GM12892 (cell line): ENCODE data around the gene MAP2K1.

Source experiments
- DNase-seq: peaks from one replicate; pipeline ENCODE4 v3.0.0; 2011; ENCODE audit not compliant: insufficient read length
- FAIRE-seq: peaks from 2 replicates; lab custom pipeline; 2011; peaks lifted over from hg19 to GRCh38; lab: Jason Lieb, UNC
- POLR2A ChIP-seq: IDR thresholded peaks from 2 replicates; pipeline ENCODE4 v1.6.1; 2011; ENCODE audit warnings: low read depth, low read length, control low read depth
- POLR2AphosphoS5 ChIP-seq: IDR thresholded peaks from 2 replicates; pipeline ENCODE4 v1.6.1; 2011; ENCODE audit warnings: low read depth, low read length, control low read depth
- TAF1 ChIP-seq: IDR thresholded peaks from 2 replicates; pipeline ENCODE4 v1.6.1; 2011; ENCODE audit warnings: low read depth, mild to moderate bottlenecking, control low read depth, low read length, borderline replicate concordance

Gene MAP2K1

DNA sequence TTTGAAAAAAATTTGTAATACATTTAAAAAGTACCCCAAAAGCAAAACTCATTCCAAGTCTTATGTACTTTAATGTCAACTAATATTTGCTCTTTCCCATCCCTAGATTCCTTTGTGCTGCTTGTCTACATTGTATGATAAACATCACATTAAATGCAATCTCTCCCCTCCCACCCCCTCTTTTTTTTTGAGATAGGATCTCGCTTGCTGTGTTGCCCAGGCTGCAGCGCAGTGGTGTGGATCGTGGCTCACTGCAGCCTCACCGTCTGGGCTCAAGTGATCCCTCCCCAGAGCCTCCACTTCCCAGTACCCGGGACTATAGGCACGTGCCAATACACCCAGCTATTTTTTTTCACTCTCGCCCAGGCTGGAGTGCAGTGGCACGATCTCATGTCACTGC is 12.6 kb downstream of the MAP2K1 start:
- no peak for DNase-seq
- TF ChIP-seq TAF1 (no peak), POLR2AphosphoS5 (no peak), POLR2A (no peak)
- FAIRE-seq = no peak

GRCh38 chr15:66400351-66400774 is 13.7 kb downstream of the MAP2K1 start:
- no peak for DNase-seq
- FAIRE-seq = no peak
- TF ChIP-seq POLR2A (no peak), POLR2AphosphoS5 (no peak), TAF1 (no peak)

- peak; percentile 63 for FAIRE-seq
- DNase-seq = no peak
- TF ChIP-seq POLR2A (no peak), POLR2AphosphoS5 (no peak), TAF1 (no peak)
These were observed 14.7 kb downstream of the MAP2K1 start for GRCh38 chr15:66401130-66402021.

DNA sequence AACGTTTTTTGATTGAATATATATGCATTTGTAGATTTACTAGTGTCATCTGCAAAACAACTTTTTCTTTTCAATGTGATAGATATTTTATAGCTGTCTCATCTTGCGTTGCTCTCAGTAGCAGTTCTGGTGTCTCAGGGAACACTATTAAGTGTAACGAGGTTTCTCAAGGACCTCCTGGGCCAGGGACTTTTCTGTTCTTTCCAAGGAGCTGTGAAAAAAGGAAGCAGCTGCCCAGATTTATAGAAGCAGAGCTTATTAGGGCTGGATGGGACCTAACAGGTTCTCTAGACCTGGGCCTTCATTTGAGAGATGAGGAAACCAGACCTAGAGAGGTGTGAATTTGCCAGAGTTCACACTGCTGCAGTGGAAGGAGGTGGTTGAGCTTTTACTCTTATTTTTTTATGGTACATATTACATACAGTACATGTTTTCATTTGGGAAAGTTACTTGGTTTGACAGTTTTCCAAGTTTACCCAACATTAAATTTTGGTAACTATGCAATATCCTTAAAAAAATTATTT is 16.1 kb downstream of the MAP2K1 start:
- FAIRE-seq = no peak
- no peak for TF ChIP-seq POLR2A
- no peak for TF ChIP-seq TAF1
- TF ChIP-seq POLR2AphosphoS5 = no peak

GRCh38 chr15:66403323-66403722 is 16.6 kb downstream of the MAP2K1 start:
- FAIRE-seq = no peak
- TF ChIP-seq TAF1 (no peak), POLR2AphosphoS5 (no peak)
- no peak for DNase-seq

More for the DNA sequence above, 16.1 kb downstream of the MAP2K1 start:
- no peak for DNase-seq

DNA sequence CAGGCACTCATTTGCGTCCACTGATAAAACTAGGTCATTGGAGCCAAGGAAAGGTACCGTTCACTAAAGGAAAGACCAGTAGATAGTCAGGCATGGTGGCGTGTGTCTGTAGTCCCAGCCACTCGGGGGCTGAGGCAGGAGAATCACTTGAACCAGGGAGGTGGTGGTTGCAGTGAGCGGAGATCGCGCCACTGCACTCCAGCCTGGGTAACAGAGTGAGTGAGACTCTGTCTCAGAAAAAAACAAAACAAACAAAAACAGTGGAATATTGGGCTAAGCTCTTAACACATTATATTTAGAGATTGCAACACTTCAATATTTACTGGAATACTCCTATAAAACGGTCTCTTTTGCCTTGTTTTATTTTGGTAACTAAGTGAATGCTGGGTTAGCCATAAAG is 17.4 kb downstream of the MAP2K1 start:
- TF ChIP-seq POLR2A = no peak
- TF ChIP-seq POLR2AphosphoS5 = no peak
- no peak for TF ChIP-seq TAF1
- no peak for FAIRE-seq

GRCh38 chr15:66404532-66404931 is 17.8 kb downstream of the MAP2K1 start:
- no peak for TF ChIP-seq POLR2A
- no peak for TF ChIP-seq TAF1
- TF ChIP-seq POLR2AphosphoS5 = no peak
- no peak for FAIRE-seq
- no peak for DNase-seq

More for the DNA sequence above, 17.4 kb downstream of the MAP2K1 start:
- DNase-seq = no peak

DNA sequence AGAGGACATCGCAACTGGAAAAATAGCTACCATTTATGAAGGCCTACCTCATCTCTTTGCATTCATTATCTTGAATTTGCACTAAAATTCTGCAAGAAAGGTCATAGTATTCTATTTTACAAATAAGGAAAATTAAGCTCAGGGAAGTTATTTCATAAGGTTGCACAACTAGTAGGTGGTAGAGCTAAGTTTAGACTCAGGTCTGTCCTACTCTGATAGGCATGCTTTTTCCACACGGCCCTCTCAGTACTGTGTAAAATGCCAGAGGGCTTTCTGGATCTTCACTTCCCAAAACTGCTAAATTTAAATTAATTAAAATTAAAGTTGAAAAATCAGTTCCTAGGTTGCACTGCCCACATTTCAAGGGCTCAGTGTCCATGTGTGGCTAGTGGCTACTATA is 18.3 kb downstream of the MAP2K1 start:
- TF ChIP-seq POLR2AphosphoS5 (no peak), POLR2A (no peak), TAF1 (no peak)
- FAIRE-seq (no peak), DNase-seq (no peak)

DNA sequence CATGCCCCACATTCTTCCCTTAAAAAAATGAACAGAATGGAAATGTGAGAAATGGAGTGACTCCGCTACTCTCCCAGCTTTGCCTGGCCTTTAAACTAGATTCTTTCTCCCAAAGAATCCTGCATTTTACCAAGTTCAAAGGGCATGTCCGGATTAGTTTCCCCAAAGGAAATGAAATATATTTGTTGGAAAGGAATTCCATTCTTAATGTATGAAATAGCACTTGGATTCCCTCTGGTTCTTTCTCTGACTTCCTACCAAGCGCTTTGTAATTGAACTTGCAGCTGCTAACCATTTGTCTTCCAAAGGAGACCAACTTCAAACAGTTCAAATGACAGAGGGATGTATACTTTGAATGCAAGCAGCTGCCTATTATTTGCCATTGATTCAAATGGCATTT is 18.9 kb downstream of the MAP2K1 start:
- FAIRE-seq (no peak), DNase-seq (no peak)
- no peak for TF ChIP-seq TAF1
- TF ChIP-seq POLR2A = no peak
- TF ChIP-seq POLR2AphosphoS5 = no peak

- TF ChIP-seq TAF1 = no peak
- TF ChIP-seq POLR2A = no peak
- no peak for TF ChIP-seq POLR2AphosphoS5
- DNase-seq (no peak), FAIRE-seq (no peak)
These were observed 21.5 kb downstream of the MAP2K1 start for GRCh38 chr15:66408254-66408653.

GRCh38 chr15:66408675-66409282 is 22.1 kb downstream of the MAP2K1 start:
- DNase-seq (no peak), FAIRE-seq (no peak)
- no peak for TF ChIP-seq POLR2A
- no peak for TF ChIP-seq POLR2AphosphoS5
- TF ChIP-seq TAF1 = no peak

DNA sequence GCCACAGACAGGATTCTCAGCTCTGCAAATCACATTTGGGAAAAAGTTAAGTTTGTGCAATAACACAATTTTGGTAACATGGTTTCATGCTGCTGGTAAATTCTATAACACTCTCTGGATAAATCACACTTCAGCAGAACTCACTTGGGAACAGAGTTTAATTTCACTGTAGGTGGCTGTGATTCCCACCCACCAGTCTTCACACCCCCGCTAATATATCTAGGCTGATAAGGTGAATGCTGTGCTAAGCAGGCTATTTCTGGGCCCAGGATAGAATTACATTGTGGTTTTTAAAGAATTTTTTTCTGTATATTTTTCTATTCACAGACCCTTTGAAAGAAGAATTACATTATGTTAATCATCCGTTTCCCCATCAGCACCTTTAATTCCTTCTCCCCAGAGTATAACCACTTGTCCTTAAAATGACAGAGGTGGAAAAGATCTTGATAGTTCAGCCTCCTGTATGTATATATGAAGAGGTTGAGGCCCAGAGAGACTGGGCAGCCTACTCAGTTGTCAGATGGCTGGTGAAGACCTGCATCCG is 22.9 kb downstream of the MAP2K1 start:
- DNase-seq (no peak), FAIRE-seq (no peak)
- TF ChIP-seq TAF1 = no peak
- no peak for TF ChIP-seq POLR2AphosphoS5
- TF ChIP-seq POLR2A = no peak

DNA sequence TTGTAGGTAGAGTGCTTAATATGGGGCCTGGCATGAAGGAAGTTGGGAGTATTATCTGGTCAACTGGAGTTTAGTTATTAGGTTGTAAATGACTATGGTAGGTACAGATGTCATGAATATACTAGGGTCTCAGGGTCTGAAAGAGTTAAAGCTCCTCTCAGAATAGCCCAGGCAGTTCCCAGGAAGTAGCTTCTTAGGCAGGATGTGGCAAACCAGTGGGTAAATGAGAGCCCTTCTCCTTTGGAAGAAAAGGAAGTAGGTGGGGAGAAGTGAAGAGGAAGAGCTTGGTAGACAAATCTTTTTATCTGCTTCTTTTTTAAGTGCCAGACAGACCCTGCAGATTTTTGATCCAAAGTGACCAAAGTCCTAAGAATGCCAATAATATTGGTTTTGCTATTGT is 24.5 kb downstream of the MAP2K1 start:
- DNase-seq = no peak
- no peak for FAIRE-seq
- no peak for TF ChIP-seq TAF1
- no peak for TF ChIP-seq POLR2AphosphoS5
- no peak for TF ChIP-seq POLR2A
